Suprapubic skin (tissue), 4 donors: ENCODE measurements around the gene AMDHD2.

Experiments
- EP300 ChIP-seq: sonication (generic); formaldehyde crosslinking; IDR thresholded peaks from one replicate; pipeline ENCODE4 v1.6.1; 2017; ENCODE audit warnings: antibody characterized with exemption
- POLR2A ChIP-seq, 2 donors: fragments of 450-650 bp; IDR thresholded peaks; one replicate each; pipeline ENCODE4 v1.6.1; 2017; ENCODE audit warnings: antibody characterized with exemption in 2 of 2, mild to moderate bottlenecking in 2 of 2, moderate library complexity in 2 of 2
- POLR2AphosphoS5 ChIP-seq, 3 donors: sonication (generic); formaldehyde crosslinking; IDR thresholded peaks; one replicate each; pipeline ENCODE4 v1.6.1; 2017; ENCODE audit warnings: antibody characterized with exemption in 3 of 3
- TF ChIP-seq, protein P1 (sequence below), 2 donors: fragments of 200-600 bp in 1 of 2; fragments of 450-650 bp in 1 of 2; sonication (generic) in 1 of 2; IDR thresholded peaks; one replicate each; pipeline ENCODE4 v1.5.1; 2016 to 2019; ENCODE audit warnings: antibody characterized with exemption in 2 of 2, mild to moderate bottlenecking in 1 of 2, moderate library complexity in 1 of 2

DNA sequence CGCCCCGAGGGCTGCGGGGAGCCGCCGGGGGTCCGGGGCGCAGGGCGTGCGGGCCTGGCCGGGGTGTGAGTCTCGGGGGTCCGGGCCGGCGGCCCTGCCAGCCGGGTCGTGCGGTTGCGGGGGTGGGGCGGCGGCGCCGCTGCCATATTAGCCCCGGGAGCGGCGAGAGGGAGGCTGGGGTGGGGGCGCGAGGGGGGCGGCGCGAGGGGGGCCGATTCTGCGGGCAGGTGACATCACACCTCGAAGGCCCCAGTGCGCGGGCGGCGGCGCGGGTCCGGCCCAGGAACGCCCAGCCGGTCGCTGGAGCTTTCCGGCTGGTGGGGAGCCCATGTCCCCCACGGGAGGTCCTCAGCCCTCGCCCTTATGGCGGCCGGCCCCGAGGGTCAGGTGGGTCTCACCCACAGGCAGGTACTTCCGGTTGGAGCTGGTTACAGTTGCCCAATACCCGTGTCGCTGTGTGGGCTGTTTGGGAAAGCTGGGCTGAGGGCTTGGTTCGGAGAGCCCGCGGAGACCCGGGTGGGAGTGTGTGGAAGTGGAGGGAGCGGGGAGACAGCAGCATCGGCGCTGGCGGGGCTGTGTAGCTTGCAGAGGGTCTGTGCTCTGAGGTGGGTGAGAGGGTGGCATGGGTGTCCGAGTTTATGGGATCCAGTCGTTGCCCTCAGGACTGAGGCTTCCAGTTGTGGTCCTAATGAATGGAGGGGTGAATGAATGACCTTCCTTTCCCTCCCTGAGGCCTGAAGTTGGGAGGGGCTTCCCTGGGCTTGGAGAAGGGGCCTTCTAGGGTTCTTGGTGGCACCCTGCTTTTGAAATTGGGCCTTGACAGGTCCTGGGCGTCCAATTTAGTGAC is 5.6 kb upstream of the AMDHD2 start:
- TF ChIP-seq, protein P1, sequence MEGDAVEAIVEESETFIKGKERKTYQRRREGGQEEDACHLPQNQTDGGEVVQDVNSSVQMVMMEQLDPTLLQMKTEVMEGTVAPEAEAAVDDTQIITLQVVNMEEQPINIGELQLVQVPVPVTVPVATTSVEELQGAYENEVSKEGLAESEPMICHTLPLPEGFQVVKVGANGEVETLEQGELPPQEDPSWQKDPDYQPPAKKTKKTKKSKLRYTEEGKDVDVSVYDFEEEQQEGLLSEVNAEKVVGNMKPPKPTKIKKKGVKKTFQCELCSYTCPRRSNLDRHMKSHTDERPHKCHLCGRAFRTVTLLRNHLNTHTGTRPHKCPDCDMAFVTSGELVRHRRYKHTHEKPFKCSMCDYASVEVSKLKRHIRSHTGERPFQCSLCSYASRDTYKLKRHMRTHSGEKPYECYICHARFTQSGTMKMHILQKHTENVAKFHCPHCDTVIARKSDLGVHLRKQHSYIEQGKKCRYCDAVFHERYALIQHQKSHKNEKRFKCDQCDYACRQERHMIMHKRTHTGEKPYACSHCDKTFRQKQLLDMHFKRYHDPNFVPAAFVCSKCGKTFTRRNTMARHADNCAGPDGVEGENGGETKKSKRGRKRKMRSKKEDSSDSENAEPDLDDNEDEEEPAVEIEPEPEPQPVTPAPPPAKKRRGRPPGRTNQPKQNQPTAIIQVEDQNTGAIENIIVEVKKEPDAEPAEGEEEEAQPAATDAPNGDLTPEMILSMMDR (IDR thresholded peaks at IDR 0.05), result no peak
- no peak for TF ChIP-seq POLR2AphosphoS5 (IDR thresholded peaks at IDR 0.05)
- no peak for TF ChIP-seq POLR2A (IDR thresholded peaks at IDR 0.05)
- no peak for TF ChIP-seq EP300
